ENCODE data around the gene XRCC5.
"Not testable (repeated sequence)": the region's sequence is repeated elsewhere in the genome, so short reads cannot be mapped to it uniquely, and the experiment has no call there.

The XRCC5 gene

GRCh38 chr2:216078776-216079175, 30.4 kb upstream of the XRCC5 start:
- TF ChIP-seq CTCF (IDR thresholded peaks at IDR 0.05; ENCODE audit: insufficient read depth, missing control alignments) = no peak
- DNase-seq (ENCODE audit: insufficient read length, low spot score) (no peak), FAIRE-seq (no peak)

- not testable (repeated sequence) for FAIRE-seq; DNase-seq (ENCODE audit: insufficient read length, low spot score)
These were observed 29.1 kb upstream of the XRCC5 start for GRCh38 chr2:216080048-216080447.

GRCh38 chr2:216081012-216081411, 28.1 kb upstream of the XRCC5 start:
- FAIRE-seq = no peak
- TF ChIP-seq CTCF (IDR thresholded peaks at IDR 0.05; ENCODE audit: insufficient read depth, missing control alignments) = no peak

GRCh38 chr2:216081487-216082116, 27.5 kb upstream of the XRCC5 start, which contains the start of the genes PECR and TMEM169:
TSS of gene PECR (minus strand) at chr2:216081809. CDS start at chr2:216081741, 68 bp downstream.
TSS of gene TMEM169 (plus strand) at chr2:216081919. CDS start at chr2:216095964, 14,045 bp downstream.
- DNase-seq (ENCODE audit: insufficient read length, low spot score) (peak; percentile 87), FAIRE-seq (no peak)
- no peak for TF ChIP-seq CTCF (IDR thresholded peaks at IDR 0.05; ENCODE audit: insufficient read depth, missing control alignments)

More at GRCh38 chr2:216081012-216081411, 28.1 kb upstream of the XRCC5 start:
- DNase-seq (ENCODE audit: insufficient read length, low spot score) = no peak

- no peak for FAIRE-seq
- no peak for DNase-seq (ENCODE audit: insufficient read length, low spot score)
- TF ChIP-seq CTCF (IDR thresholded peaks at IDR 0.05; ENCODE audit: insufficient read depth, missing control alignments) = no peak
These were observed 26.9 kb upstream of the XRCC5 start for GRCh38 chr2:216082117-216082711.

GRCh38 chr2:216082805-216083204, 26.3 kb upstream of the XRCC5 start:
- DNase-seq (ENCODE audit: insufficient read length, low spot score) (no peak), FAIRE-seq (peak; percentile 21)

More at GRCh38 chr2:216082805-216083204, 26.3 kb upstream of the XRCC5 start:
- TF ChIP-seq CTCF (IDR thresholded peaks at IDR 0.05; ENCODE audit: insufficient read depth, missing control alignments) = no peak

Data from D721Med (cell line).